Hypothalamus (tissue), 51 donors: ENCODE results near the gene PRKCA.
"Not testable (repeated sequence)": the region's sequence is repeated elsewhere in the genome, so short reads cannot be mapped to it uniquely, and the experiment has no call there.

Experiments used
- DNase-seq, 51 donors: peaks; one replicate each; lab custom pipeline; 2025; lab: John Stamatoyannopoulos, UW

Gene PRKCA

GRCh38 chr17:66322764-66323163 lies 20.4 kb downstream of the PRKCA start:
- DNase-seq, result no peak

GRCh38 chr17:66324381-66325004 lies 22.1 kb downstream of the PRKCA start:
- DNase-seq, result not testable (repeated sequence)

GRCh38 chr17:66326476-66327047 lies 24.1 kb downstream of the PRKCA start:
- DNase-seq, result no peak

GRCh38 chr17:66330646-66331037 lies 28.2 kb downstream of the PRKCA start:
- no peak for DNase-seq

GRCh38 chr17:66331038-66331816 lies 28.8 kb downstream of the PRKCA start:
- DNase-seq, result no peak

GRCh38 chr17:66335797-66336196 lies 33.4 kb downstream of the PRKCA start:
- no peak for DNase-seq

GRCh38 chr17:66337268-66337667 lies 34.9 kb downstream of the PRKCA start:
- no peak for DNase-seq

- no peak for DNase-seq
These were observed 35.6 kb downstream of the PRKCA start for GRCh38 chr17:66337866-66338485.

GRCh38 chr17:66338937-66339336 lies 36.5 kb downstream of the PRKCA start:
- no peak for DNase-seq

- no peak for DNase-seq
These were observed 37.1 kb downstream of the PRKCA start for GRCh38 chr17:66339561-66339960.

- DNase-seq, result no peak
These were observed 38.3 kb downstream of the PRKCA start for GRCh38 chr17:66340720-66341119.

- no peak for DNase-seq
These were observed 39.0 kb downstream of the PRKCA start for GRCh38 chr17:66341462-66341861.

GRCh38 chr17:66342263-66342662 lies 39.9 kb downstream of the PRKCA start:
- DNase-seq, result not testable (repeated sequence)

GRCh38 chr17:66343531-66344078 lies 41.2 kb downstream of the PRKCA start:
- DNase-seq, result no peak

GRCh38 chr17:66344473-66344872 lies 42.1 kb downstream of the PRKCA start:
- no peak for DNase-seq

- DNase-seq, result no peak
These were observed 42.9 kb downstream of the PRKCA start for GRCh38 chr17:66345264-66345663.

- not testable (repeated sequence) for DNase-seq
These were observed 43.7 kb downstream of the PRKCA start for GRCh38 chr17:66345949-66346638.

GRCh38 chr17:66347661-66348514 lies 45.5 kb downstream of the PRKCA start:
- no peak for DNase-seq

- DNase-seq, result peak in 1 of 51 donors; percentile 25
These were observed 46.3 kb downstream of the PRKCA start for GRCh38 chr17:66348584-66349165.
